ENCODE measurements around the gene TNFRSF1A. TPM values are rescaled to one million over a fixed set of nuclear protein-coding genes. Genes with fewer than 3 reads are reported as not detected.

Gene TNFRSF1A
- total and polyA plus RNA-seq, 9 of the 15 experiments (the other 6 are each of a cell fraction or from before 2014, with no cell fraction given), result 0.76 to 43.5 (median 30.0) TPM

DNA sequence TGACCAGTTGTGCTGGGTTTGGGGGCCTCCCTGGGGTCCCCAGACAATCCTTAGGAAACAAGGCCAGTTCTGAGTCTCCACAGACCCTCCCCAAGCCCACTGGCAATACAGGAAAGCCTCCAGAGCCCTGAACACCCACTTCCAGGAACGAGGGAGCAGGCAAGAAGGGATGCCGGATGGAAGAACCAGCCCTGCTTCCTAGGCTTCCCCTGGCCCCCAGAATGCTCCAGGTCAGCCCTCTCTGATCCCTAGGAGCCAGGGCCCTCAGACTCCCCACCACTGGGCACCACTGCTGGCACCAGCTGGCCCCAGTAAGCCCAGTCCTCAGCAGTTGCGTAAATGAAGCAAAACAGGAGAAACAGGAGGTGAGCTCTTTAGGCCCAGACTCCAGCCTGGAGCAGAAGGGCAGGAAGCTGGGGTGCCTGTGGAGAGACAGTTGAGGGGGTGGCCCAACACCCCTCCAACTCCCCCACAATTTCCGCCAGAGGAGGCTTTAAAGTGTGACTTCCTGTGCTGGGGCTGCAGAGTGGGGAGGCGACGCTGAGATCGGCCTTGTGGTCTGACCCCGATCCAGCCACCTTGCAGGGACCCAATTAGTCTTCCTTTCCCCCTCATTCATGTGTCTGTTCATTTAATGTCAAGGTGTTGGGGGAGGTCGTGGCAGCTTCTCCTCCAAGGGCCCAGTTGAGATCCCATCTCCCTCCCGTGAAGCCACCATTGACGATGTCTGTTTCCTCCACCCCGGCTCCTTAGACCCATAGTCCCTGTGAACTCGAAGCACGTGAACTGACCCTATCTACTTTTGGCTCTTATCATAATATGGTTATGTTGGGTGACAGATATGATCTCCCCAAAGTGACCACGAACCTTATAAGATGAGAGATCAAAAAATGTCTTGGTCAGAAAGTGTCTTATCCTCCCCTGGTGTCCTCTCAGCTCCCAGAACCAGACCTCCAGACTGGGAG lies 4.7 kb downstream of the TNFRSF1A start (continued):
- TF ChIP-seq, protein P1, sequence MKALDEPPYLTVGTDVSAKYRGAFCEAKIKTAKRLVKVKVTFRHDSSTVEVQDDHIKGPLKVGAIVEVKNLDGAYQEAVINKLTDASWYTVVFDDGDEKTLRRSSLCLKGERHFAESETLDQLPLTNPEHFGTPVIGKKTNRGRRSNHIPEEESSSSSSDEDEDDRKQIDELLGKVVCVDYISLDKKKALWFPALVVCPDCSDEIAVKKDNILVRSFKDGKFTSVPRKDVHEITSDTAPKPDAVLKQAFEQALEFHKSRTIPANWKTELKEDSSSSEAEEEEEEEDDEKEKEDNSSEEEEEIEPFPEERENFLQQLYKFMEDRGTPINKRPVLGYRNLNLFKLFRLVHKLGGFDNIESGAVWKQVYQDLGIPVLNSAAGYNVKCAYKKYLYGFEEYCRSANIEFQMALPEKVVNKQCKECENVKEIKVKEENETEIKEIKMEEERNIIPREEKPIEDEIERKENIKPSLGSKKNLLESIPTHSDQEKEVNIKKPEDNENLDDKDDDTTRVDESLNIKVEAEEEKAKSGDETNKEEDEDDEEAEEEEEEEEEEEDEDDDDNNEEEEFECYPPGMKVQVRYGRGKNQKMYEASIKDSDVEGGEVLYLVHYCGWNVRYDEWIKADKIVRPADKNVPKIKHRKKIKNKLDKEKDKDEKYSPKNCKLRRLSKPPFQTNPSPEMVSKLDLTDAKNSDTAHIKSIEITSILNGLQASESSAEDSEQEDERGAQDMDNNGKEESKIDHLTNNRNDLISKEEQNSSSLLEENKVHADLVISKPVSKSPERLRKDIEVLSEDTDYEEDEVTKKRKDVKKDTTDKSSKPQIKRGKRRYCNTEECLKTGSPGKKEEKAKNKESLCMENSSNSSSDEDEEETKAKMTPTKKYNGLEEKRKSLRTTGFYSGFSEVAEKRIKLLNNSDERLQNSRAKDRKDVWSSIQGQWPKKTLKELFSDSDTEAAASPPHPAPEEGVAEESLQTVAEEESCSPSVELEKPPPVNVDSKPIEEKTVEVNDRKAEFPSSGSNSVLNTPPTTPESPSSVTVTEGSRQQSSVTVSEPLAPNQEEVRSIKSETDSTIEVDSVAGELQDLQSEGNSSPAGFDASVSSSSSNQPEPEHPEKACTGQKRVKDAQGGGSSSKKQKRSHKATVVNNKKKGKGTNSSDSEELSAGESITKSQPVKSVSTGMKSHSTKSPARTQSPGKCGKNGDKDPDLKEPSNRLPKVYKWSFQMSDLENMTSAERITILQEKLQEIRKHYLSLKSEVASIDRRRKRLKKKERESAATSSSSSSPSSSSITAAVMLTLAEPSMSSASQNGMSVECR (CRISPR knock-in tag; IDR thresholded peaks at IDR 0.05), result 0 out of 2 replicates have a peak, but pooled peaks have one; percentile 32
- TF ChIP-seq, protein P2, sequence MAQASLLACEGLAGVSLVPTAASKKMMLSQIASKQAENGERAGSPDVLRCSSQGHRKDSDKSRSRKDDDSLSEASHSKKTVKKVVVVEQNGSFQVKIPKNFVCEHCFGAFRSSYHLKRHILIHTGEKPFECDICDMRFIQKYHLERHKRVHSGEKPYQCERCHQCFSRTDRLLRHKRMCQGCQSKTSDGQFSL (CRISPR knock-in tag; IDR thresholded peaks at IDR 0.05), result 0 out of 2 replicates have a peak, but pooled peaks have one; percentile 33
- TF ChIP-seq, protein P2 (tag; IDR thresholded peaks at IDR 0.05), result no peak
- peak; percentile 91 for TF ChIP-seq EGR1 (conservative IDR thresholded peaks at IDR 0.05)
- TF ChIP-seq RBBP5 (IDR thresholded peaks at IDR 0.05; ENCODE audit: borderline replicate concordance, insufficient read depth, low read length, poor library complexity, severe bottlenecking), result peak; percentile 16
- peak; percentile 64 for TF ChIP-seq GABPB1 (CRISPR knock-in tag; IDR thresholded peaks at IDR 0.05)
- TF ChIP-seq, protein P3, sequence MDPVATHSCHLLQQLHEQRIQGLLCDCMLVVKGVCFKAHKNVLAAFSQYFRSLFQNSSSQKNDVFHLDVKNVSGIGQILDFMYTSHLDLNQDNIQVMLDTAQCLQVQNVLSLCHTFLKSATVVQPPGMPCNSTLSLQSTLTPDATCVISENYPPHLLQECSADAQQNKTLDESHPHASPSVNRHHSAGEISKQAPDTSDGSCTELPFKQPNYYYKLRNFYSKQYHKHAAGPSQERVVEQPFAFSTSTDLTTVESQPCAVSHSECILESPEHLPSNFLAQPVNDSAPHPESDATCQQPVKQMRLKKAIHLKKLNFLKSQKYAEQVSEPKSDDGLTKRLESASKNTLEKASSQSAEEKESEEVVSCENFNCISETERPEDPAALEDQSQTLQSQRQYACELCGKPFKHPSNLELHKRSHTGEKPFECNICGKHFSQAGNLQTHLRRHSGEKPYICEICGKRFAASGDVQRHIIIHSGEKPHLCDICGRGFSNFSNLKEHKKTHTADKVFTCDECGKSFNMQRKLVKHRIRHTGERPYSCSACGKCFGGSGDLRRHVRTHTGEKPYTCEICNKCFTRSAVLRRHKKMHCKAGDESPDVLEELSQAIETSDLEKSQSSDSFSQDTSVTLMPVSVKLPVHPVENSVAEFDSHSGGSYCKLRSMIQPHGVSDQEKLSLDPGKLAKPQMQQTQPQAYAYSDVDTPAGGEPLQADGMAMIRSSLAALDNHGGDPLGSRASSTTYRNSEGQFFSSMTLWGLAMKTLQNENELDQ (CRISPR knock-in tag; IDR thresholded peaks at IDR 0.05; ENCODE audit: borderline replicate concordance), result no peak
- TF ChIP-seq CEBPB (tag; IDR thresholded peaks at IDR 0.05), result peak; percentile 43; the same call in 1 of the 2 replicates
- TF ChIP-seq, protein P4, sequence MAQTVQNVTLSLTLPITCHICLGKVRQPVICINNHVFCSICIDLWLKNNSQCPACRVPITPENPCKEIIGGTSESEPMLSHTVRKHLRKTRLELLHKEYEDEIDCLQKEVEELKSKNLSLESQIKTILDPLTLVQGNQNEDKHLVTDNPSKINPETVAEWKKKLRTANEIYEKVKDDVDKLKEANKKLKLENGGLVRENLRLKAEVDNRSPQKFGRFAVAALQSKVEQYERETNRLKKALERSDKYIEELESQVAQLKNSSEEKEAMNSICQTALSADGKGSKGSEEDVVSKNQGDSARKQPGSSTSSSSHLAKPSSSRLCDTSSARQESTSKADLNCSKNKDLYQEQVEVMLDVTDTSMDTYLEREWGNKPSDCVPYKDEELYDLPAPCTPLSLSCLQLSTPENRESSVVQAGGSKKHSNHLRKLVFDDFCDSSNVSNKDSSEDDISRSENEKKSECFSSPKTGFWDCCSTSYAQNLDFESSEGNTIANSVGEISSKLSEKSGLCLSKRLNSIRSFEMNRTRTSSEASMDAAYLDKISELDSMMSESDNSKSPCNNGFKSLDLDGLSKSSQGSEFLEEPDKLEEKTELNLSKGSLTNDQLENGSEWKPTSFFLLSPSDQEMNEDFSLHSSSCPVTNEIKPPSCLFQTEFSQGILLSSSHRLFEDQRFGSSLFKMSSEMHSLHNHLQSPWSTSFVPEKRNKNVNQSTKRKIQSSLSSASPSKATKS (CRISPR knock-in tag; IDR thresholded peaks at IDR 0.05), result no peak
- peak; percentile 44; the same call in 1 of the 2 replicates for TF ChIP-seq ETV5 (CRISPR knock-in tag; IDR thresholded peaks at IDR 0.05; ENCODE audit: low read depth)
- TF ChIP-seq, protein P5, sequence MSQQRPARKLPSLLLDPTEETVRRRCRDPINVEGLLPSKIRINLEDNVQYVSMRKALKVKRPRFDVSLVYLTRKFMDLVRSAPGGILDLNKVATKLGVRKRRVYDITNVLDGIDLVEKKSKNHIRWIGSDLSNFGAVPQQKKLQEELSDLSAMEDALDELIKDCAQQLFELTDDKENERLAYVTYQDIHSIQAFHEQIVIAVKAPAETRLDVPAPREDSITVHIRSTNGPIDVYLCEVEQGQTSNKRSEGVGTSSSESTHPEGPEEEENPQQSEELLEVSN (IDR thresholded peaks at IDR 0.05; ENCODE audit: borderline replicate concordance in 1 of 2, extremely low read depth in 1 of 2, insufficient read depth in 1 of 2, insufficient read length in 1 of 2, low read depth in 1 of 2, low read length in 1 of 2, poor library complexity in 1 of 2, severe bottlenecking in 1 of 2), result peak; percentile 19 to 63
- no peak for TF ChIP-seq NCOA4 (IDR thresholded peaks at IDR 0.05; ENCODE audit: partially characterized antibody)
- no peak for TF ChIP-seq ZNF79 (CRISPR knock-in tag; IDR thresholded peaks at IDR 0.05; ENCODE audit: low read depth)

Measured in K562 (cell line).